HCT116 (cell line): ENCODE results near the gene HCN1. TPM values are rescaled to one million over a fixed set of nuclear protein-coding genes. Genes with fewer than 3 reads are reported as not detected.

Source experiments
- ATAC-seq: fragments of 200-7000 bp; cut with Tn5 transposase; 2 replicates; pipeline ENCODE4 v1.9.1; 2020; ENCODE audit warnings: mild to moderate bottlenecking, moderate library complexity
- BruUV-seq: library from RNA; stranded (reverse); fragments of 400-500 nt; replicated peaks from 2 replicates; lab custom pipeline; 2021; lab: Mats Ljungman, UMichigan
- CTCF ChIA-PET: fragments of 300-600 bp; sonication (Branson Sonifier 250); formaldehyde crosslinking; loops from one replicate; lab custom pipeline; 2021; ENCODE audit warnings: antibody characterized with exemption; lab: Charles Lee
- POLR2A ChIA-PET: fragments of 300-600, 350-600 bp; sonication (Branson Sonifier 250); formaldehyde crosslinking; loops from one replicate; lab custom pipeline; 2021; ENCODE audit warnings: antibody characterized with exemption; lab: Charles Lee
- RAD21 ChIA-PET, 2 experiments: fragments of 300-600 bp; sonication (Branson Sonifier 250); formaldehyde crosslinking; loops; one replicate each; lab custom pipeline; 2023; ENCODE audit warnings: low total read pairs in 2 of 2; ENCODE audit not compliant: uncharacterized antibody in 2 of 2, unreplicated experiment in 2 of 2, low non-redundant PET in 1 of 2; lab: Charles Lee
- DNase-seq: peaks from one replicate; pipeline ENCODE4 v3.0.0-alpha.2; 2010; ENCODE audit warnings: low read depth, low spot score
- H2AFZ ChIP-seq: fragments of 200-600 bp; shearing (Covaris generic), sonication (generic); 2 replicates; pipeline ENCODE4 v1.6.1; 2017; ENCODE audit warnings: low read depth, mixed run types, mixed read lengths, antibody characterized with exemption, low read length; ENCODE audit not compliant: poor library complexity, severe bottlenecking
- H3K27ac ChIP-seq: 2 replicates; pipeline ENCODE4 v1.5.1; 2012; ENCODE audit warnings: low read depth, low read length
- H3K27me3 ChIP-seq: fragments of 200-600 bp; sonication (generic); 2 replicates; pipeline ENCODE4 v1.6.1; 2016; ENCODE audit warnings: mixed run types, low read length, mixed read lengths; ENCODE audit not compliant: insufficient read depth
- H3K36me3 ChIP-seq, 2 experiments: fragments of 200-500 bp in 1 of 2; fragments of 200-600 bp in 1 of 2; sonication (Bioruptor generic) in 1 of 2; sonication (generic) in 1 of 2; 2 replicates each; pipeline versions ENCODE4 v1.5.1 to v1.6.1; 2014 to 2016; ENCODE audit warnings: low read length in 2 of 2, inconsistent platforms in 1 of 2, mixed read lengths in 1 of 2, mixed run types in 1 of 2; ENCODE audit not compliant: insufficient read depth in 2 of 2, control insufficient read depth in 1 of 2
- H3K4me1 ChIP-seq, 2 experiments: fragments of 200-600 bp in 1 of 2; sonication (generic) in 1 of 2; 2 replicates each; pipeline versions ENCODE4 v1.5.1 to v1.6.1; 2012 to 2017; ENCODE audit warnings: low read length in 2 of 2, inconsistent platforms in 1 of 2, mild to moderate bottlenecking in 1 of 2, mixed read lengths in 1 of 2, mixed run types in 1 of 2, moderate library complexity in 1 of 2; ENCODE audit not compliant: insufficient read depth in 2 of 2, control insufficient read depth in 1 of 2
- H3K4me2 ChIP-seq: fragments of 200-600 bp; sonication (generic); 2 replicates; pipeline ENCODE4 v1.6.1; 2017; ENCODE audit warnings: mixed run types, low read length, mixed read lengths
- H3K4me3 ChIP-seq, 2 experiments: fragments of 200-600 bp in 1 of 2; sonication (generic) in 1 of 2; replicated peaks in 1 of 2; 2 replicates each; pipeline ENCODE4 v1.5.1; 2011 to 2016; ENCODE audit warnings: low read length in 2 of 2, control low read depth in 1 of 2, low read depth in 1 of 2, mild to moderate bottlenecking in 1 of 2, mixed read lengths in 1 of 2, mixed run types in 1 of 2
- H3K79me2 ChIP-seq: fragments of 200-600 bp; sonication (generic); 2 replicates; pipeline ENCODE4 v1.6.1; 2017; ENCODE audit warnings: mild to moderate bottlenecking, mixed run types, low read length, moderate library complexity, mixed read lengths; ENCODE audit not compliant: insufficient read depth
- H3K9ac ChIP-seq: fragments of 200-600 bp; sonication (generic); 2 replicates; pipeline ENCODE4 v1.6.1; 2016; ENCODE audit warnings: low read length, mixed read lengths
- H3K9me2 ChIP-seq: fragments of 200-600 bp; sonication (generic), shearing (Covaris generic); 2 replicates; pipeline ENCODE4 v1.6.1; 2017; ENCODE audit warnings: mixed run types, mild to moderate bottlenecking, moderate library complexity; ENCODE audit not compliant: insufficient read depth
- H3K9me3 ChIP-seq, 2 experiments: fragments of 200-500 bp in 1 of 2; fragments of 200-600 bp in 1 of 2; sonication (Bioruptor generic) in 1 of 2; sonication (generic) in 1 of 2; 2 replicates each; pipeline ENCODE4 v1.6.1; 2014 to 2017; ENCODE audit warnings: low read length in 2 of 2, mixed read lengths in 2 of 2, inconsistent platforms in 1 of 2, low read depth in 1 of 2, mild to moderate bottlenecking in 1 of 2, mixed run types in 1 of 2, moderate library complexity in 1 of 2; ENCODE audit not compliant: control insufficient read depth in 1 of 2, insufficient read depth in 1 of 2
- H4K20me1 ChIP-seq: fragments of 200-600 bp; sonication (generic), shearing (Covaris generic); 2 replicates; pipeline ENCODE4 v1.6.1; 2017; ENCODE audit warnings: mixed run types, mild to moderate bottlenecking, moderate library complexity; ENCODE audit not compliant: insufficient read depth
- ATF3 ChIP-seq: IDR thresholded peaks from 2 replicates; pipeline ENCODE4 v1.6.1; 2012
- CEBPB ChIP-seq: IDR thresholded peaks from 2 replicates; pipeline ENCODE4 v1.6.1; 2012; ENCODE audit warnings: low read depth
- ELF1 ChIP-seq: IDR thresholded peaks from 2 replicates; pipeline ENCODE4 v1.6.1; 2012; ENCODE audit warnings: low read depth, borderline replicate concordance
- EZH2 ChIP-seq: fragments of 200-600 bp; sonication (generic); IDR thresholded peaks from 2 replicates; pipeline ENCODE4 v1.6.1; 2017; ENCODE audit warnings: antibody characterized with exemption, mixed run types
- MAX ChIP-seq: IDR thresholded peaks from 2 replicates; pipeline ENCODE4 v1.6.1; 2012
- POLR2AphosphoS5 ChIP-seq: IDR thresholded peaks from 2 replicates; pipeline ENCODE4 v1.6.1; 2011; ENCODE audit warnings: mild to moderate bottlenecking, low read depth, low read length, moderate library complexity
- RAD21 ChIP-seq: IDR thresholded peaks from 2 replicates; pipeline ENCODE4 v1.6.1; 2012; ENCODE audit warnings: low read depth, mild to moderate bottlenecking
- REST ChIP-seq: IDR thresholded peaks from 2 replicates; pipeline ENCODE4 v1.6.1; 2012; ENCODE audit warnings: low read depth
- SIN3A ChIP-seq: IDR thresholded peaks from 2 replicates; pipeline ENCODE4 v1.6.1; 2012; ENCODE audit warnings: low read depth
- SRF ChIP-seq: IDR thresholded peaks from 2 replicates; pipeline ENCODE4 v1.6.1; 2012; ENCODE audit warnings: low read depth
- TCF7L2 ChIP-seq: IDR thresholded peaks from 2 replicates; pipeline ENCODE4 v1.7.0; 2011; ENCODE audit warnings: borderline replicate concordance, inconsistent platforms; ENCODE audit not compliant: insufficient read depth, insufficient read length; ENCODE audit errors: extremely low read depth
- YY1 ChIP-seq: IDR thresholded peaks from 2 replicates; pipeline ENCODE4 v1.6.1; 2011; ENCODE audit warnings: low read length, low read depth, moderate library complexity, mild to moderate bottlenecking; ENCODE audit not compliant: insufficient replicate concordance; ENCODE audit errors: extremely low read depth
- intact Hi-C: fragments of 100-400 bp; cut with micrococcal nuclease; formaldehyde crosslinking; loops from 2 replicates; pipeline ENCODE4 v1.10.0; 2022
- total RNA-seq: library from RNA; stranded (reverse); gene quantifications from one replicate; pipeline ENCODE4 v1.2.1, GENCODE V29; 2021; ENCODE audit not compliant: unreplicated experiment

HCN1 gene
- total RNA-seq, 1 experiment from 2014 or later: 0.10 TPM

- no peak for TF ChIP-seq ELF1
- TF ChIP-seq POLR2AphosphoS5: no peak
Observed at GRCh38 chr5:45295231-45295630, 400.9 kb downstream of the HCN1 start (continued).

- H3K36me3 ChIP-seq: no peaks in the 10 kb centered on the region
- BruUV-seq: no TSS peak
- H4K20me1 ChIP-seq: no peaks in the 10 kb centered on the region
- H3K9me2 ChIP-seq: no peaks in the 10 kb centered on the region; the same call in 1 of the 2 replicates
- no peak for ATAC-seq
- ChIA-PET CTCF (no interaction called here), POLR2A (no interaction called here), RAD21 (no interaction called here)
- H3K27ac ChIP-seq: no peak overlapping the region
- H2AFZ ChIP-seq: no peak overlapping the region
- no peaks in the 10 kb centered on the region for H3K4me1 ChIP-seq
- no peak overlapping the region for H3K4me2 ChIP-seq
- H3K9me3 ChIP-seq: no peaks in the 10 kb centered on the region
- H3K79me2 ChIP-seq: no peaks in the 10 kb centered on the region
- H3K9ac ChIP-seq: no peak overlapping the region
- DNase-seq: no peak
- intact Hi-C loops: no loop called here
- no peak overlapping the region for H3K4me3 ChIP-seq
- no peaks in the 10 kb centered on the region for H3K27me3 ChIP-seq
- no peak for TF ChIP-seq RAD21
- no peak for TF ChIP-seq CEBPB
- TF ChIP-seq SIN3A: no peak
- no peak for TF ChIP-seq YY1
- no peak for TF ChIP-seq ATF3
Observed at GRCh38 chr5:45288746-45289145, 407.4 kb downstream of the HCN1 start.

GRCh38 chr5:45284436-45284835 lies 411.7 kb downstream of the HCN1 start:
- ChIA-PET RAD21 (no interaction called here), CTCF (no interaction called here), POLR2A (no interaction called here)
- no peak overlapping the region for H3K27ac ChIP-seq
- H3K27me3 ChIP-seq: no peaks in the 10 kb centered on the region
- no peak for DNase-seq
- no peaks in the 10 kb centered on the region for H3K9me3 ChIP-seq
- H3K79me2 ChIP-seq: no peaks in the 10 kb centered on the region
- TF ChIP-seq ATF3: no peak
- TF ChIP-seq YY1: no peak
- TF ChIP-seq REST: no peak
- TF ChIP-seq MAX: no peak
- no peak for TF ChIP-seq TCF7L2
- no peak for TF ChIP-seq EZH2
- no peak for TF ChIP-seq SRF
- TF ChIP-seq ELF1: no peak
- H3K4me2 ChIP-seq: no peak overlapping the region
- H3K9me2 ChIP-seq: no peaks in the 10 kb centered on the region
- ATAC-seq: no peak
- H4K20me1 ChIP-seq: no peaks in the 10 kb centered on the region
- 0 out of 4 replicates have a peak, but pooled peaks cover 0 to 7% of the 10 kb centered on the region in 2 experiments for H3K36me3 ChIP-seq
- intact Hi-C loops: no loop called here
- H3K9ac ChIP-seq: no peak overlapping the region
- no peak overlapping the region for H2AFZ ChIP-seq
- H3K4me3 ChIP-seq: no peak overlapping the region
- BruUV-seq: no TSS peak
- H3K4me1 ChIP-seq: peaks cover 0 to 3% of the 10 kb centered on the region in 2 experiments; a peak in 2 of 4 replicates
